ENCODE data around the gene RFWD3.

- TF ChIP-seq CTCF (conservative IDR thresholded peaks at IDR 0.05; ENCODE audit: low read depth, low read length), result no peak
- no peak for TF ChIP-seq EZH2 (IDR thresholded peaks at IDR 0.05; ENCODE audit: borderline replicate concordance, low read depth, low read length, poor library complexity, severe bottlenecking)
Observed at GRCh38 chr16:74591876-74592650, 74.6 kb downstream of the RFWD3 start.

Data from A673 (cell line).